PC-3 (cell line): Measurements from ENCODE around the gene PCNX2.

Source experiments
- EZH2 ChIP-seq: fragments of 300-600 bp; sonication (generic); IDR thresholded peaks from one replicate; pipeline ENCODE4 v1.6.1; 2017; ENCODE audit warnings: antibody characterized with exemption, mild to moderate bottlenecking, low read length; ENCODE audit not compliant: unreplicated experiment
- TF ChIP-seq, protein P1 (sequence below): fragments of 300-600 bp; sonication (generic); conservative IDR thresholded peaks from 2 replicates; pipeline ENCODE4 v1.5.1; 2017; ENCODE audit warnings: antibody characterized with exemption, low read depth, mild to moderate bottlenecking, low read length

- no peak for TF ChIP-seq EZH2
- TF ChIP-seq, protein P1, sequence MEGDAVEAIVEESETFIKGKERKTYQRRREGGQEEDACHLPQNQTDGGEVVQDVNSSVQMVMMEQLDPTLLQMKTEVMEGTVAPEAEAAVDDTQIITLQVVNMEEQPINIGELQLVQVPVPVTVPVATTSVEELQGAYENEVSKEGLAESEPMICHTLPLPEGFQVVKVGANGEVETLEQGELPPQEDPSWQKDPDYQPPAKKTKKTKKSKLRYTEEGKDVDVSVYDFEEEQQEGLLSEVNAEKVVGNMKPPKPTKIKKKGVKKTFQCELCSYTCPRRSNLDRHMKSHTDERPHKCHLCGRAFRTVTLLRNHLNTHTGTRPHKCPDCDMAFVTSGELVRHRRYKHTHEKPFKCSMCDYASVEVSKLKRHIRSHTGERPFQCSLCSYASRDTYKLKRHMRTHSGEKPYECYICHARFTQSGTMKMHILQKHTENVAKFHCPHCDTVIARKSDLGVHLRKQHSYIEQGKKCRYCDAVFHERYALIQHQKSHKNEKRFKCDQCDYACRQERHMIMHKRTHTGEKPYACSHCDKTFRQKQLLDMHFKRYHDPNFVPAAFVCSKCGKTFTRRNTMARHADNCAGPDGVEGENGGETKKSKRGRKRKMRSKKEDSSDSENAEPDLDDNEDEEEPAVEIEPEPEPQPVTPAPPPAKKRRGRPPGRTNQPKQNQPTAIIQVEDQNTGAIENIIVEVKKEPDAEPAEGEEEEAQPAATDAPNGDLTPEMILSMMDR, result no peak
Measured at GRCh38 chr1:232951180-232951579, 344.3 kb downstream of the PCNX2 start.
